ENCODE data around the gene NDUFA9.
A peak's percentile ranks its signal among the peaks of the same experiment; 100 is the strongest.

The NDUFA9 gene

DNA sequence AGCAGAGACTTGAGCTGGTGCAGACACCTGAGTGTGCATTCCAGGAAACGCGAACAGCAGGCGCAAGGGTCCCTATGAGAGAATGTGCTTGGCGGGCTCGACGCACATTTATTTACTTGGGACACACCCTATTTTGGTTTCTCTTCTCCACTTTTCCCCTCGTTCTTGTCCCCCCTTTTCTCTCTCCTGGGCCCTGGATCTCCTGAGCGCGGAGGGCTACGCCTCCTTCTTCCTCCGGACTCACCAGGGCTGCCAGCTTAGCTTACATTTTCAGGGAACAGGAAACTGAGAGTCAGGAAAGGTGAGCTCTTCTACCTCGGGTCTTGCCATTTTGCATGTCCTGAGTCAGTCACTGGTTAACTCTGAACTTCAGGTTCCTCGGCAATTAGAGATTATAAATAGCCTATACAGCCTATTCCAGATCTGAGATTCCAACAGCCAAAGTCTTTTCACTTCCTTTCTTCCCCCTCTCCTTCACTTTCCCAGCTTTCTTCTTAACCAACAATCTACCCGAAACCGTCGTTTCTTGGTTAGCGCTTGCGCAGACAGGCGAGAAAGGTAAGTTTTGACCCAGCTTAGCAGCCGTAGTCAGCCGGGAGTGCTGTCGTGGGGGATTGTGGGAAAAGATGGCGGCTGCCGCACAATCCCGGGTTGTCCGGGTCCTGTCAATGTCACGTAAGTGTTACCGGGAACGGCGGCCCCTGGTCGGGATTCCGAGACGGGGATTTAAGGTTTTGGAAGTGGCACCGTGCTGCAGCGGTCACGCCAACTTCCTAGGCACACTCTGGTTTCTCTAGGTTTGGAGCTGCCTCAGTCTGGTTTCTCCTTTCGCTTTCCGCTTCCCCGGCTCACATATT lies at the start of gene NDUFA9, which contains the start of gene AKAP3:
Gene NDUFA9 (plus strand): TSS at position 614 of the 857 bp plus-strand sequence. CDS start 13 bp downstream, at position 627.
Gene AKAP3 (minus strand): TSS at position 551 of the 857 bp plus-strand sequence. CDS start 10,855 bp downstream, outside the sequence.
- peak; percentile 97 for ATAC-seq
- Mint-ChIP-seq H3K27ac (peak within 1 kb of the TSS; percentile 98), H3K4me3 (peak within 1 kb of the TSS; percentile 95), H3K4me1 (peaks cover 36% of the 10 kb centered on the region), H3K9me3 (no peaks in the 10 kb centered on the region), H3K36me3 (peaks cover 5% of the 10 kb centered on the region)
- peak; percentile 57 to 88 for DNase-seq (ENCODE audit: low spot score in 2 of 2)

DNA sequence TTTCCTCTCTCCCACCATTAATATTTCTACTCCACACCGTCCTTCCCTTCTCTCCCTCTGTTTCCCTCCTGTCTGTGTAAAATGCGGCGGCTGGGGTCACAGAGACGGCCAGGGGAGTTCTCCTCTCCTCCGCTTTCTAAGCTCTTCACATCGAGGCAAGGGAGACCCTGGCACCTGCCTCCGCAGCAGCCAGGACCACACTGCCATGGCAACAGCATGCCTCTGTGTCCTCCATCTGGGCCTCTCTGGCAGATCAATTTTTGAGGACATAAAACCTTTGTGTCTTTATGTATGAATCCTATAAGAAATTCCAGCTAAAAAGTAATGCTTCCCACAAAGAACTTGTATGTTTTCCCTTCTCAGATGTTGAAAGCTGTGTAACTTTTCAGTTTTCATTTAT lies 45.5 kb upstream of the NDUFA9 start:
- no peaks in the 10 kb centered on the region for H3K9me3 Mint-ChIP-seq
- DNase-seq (ENCODE audit: low spot score in 2 of 2) (no peak), ATAC-seq (no peak)
- no peaks in the 10 kb centered on the region for H3K36me3 Mint-ChIP-seq
- peaks cover 16% of the 10 kb centered on the region for H3K4me1 Mint-ChIP-seq
- no peak overlapping the region for H3K4me3 Mint-ChIP-seq
- no peak overlapping the region for H3K27ac Mint-ChIP-seq

DNA sequence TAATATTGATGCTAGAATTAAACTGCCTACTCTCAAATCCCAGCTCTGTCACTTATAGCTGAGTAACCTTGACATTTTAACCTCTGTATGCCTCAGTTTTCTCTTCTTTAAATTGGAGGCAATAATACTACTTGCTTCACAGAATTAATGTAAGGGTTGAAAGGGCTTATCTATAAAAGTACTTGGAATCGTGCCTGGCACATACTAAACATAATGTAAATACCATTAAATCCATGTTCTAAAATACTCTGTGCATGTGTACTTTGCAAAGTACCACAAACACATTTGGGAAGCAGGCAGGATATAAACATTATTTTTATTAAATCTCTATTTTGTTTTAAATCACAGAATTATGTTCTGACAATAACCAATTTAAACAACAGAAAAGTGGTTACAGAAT lies 45.0 kb upstream of the NDUFA9 start:
- ATAC-seq: no peak
- Mint-ChIP-seq H3K9me3 (no peaks in the 10 kb centered on the region), H3K36me3 (no peaks in the 10 kb centered on the region), H3K4me3 (no peak overlapping the region), H3K4me1 (peaks cover 16% of the 10 kb centered on the region), H3K27ac (no peak overlapping the region)
- no peak for DNase-seq (ENCODE audit: low spot score in 2 of 2)

DNA sequence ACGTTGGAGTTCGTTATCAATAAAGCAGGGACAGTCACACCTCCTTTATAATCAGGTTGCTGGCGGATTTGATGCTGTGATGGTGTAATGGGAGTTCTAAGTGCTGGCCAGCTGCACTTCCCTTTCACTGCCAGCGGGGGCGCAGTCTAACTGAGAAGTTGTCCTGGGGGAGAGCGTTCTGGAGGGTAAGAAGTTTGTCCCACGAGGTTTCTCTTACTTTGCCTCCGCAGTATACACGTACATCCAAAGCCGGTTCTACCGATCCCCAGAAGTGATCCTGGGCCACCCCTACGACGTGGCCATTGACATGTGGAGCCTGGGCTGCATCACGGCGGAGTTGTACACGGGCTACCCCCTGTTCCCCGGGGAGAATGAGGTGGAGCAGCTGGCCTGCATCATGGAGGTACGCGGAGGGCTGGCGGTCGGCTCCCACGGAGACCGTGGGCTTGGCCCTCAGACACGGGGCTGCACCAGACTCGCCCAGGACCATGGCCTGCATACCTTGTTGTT lies 44.2 kb upstream of the NDUFA9 start:
- Mint-ChIP-seq H3K4me1 (peaks cover 16% of the 10 kb centered on the region), H3K36me3 (no peaks in the 10 kb centered on the region), H3K27ac (peak overlapping the region; percentile 93), H3K4me3 (peak overlapping the region; percentile 95), H3K9me3 (no peaks in the 10 kb centered on the region)
- DNase-seq (ENCODE audit: low spot score in 2 of 2) (peak; percentile 64 to 88), ATAC-seq (peak; percentile 96)

DNA sequence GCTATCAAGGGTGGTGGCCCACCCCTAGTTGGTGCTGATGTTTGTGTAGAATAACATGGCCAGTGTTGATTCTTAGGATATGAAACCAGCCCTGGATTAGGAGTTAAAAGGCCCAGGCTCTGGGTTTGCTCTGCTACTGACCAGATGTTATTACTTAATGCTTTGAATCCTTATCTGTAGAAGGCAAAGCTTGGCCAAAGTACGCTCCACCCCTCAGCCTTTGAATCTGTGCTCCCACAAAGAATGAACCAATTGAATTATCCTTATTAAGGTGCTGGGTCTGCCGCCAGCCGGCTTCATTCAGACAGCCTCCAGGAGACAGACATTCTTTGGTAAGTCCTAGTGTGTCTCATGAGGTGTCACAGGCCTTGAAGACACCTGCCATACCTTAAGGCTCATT lies 41.9 kb upstream of the NDUFA9 start:
- ATAC-seq (no peak), DNase-seq (ENCODE audit: low spot score in 2 of 2) (no peak)
- Mint-ChIP-seq H3K27ac (no peak overlapping the region), H3K4me1 (peaks cover 16% of the 10 kb centered on the region), H3K4me3 (no peak overlapping the region), H3K9me3 (no peaks in the 10 kb centered on the region), H3K36me3 (peaks cover 15% of the 10 kb centered on the region)

DNA sequence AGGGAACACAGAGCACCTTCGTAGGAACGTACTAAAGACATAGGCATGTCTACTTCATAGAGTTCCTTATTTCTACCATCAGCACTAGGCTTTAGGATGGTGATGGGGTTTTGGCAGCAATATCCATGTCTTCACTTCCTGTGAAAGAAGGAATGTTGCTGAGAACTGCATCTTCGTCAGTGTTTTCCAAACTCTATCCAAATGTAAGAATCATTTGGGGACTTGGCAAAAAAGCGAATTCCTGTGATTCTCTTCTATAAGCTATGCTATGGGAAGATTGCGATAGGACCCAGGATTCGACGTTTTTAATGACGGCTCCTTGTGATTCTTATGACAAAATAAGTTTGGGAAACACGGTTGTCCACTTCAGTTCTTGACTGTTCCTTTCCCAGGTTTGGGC lies 39.8 kb upstream of the NDUFA9 start:
- no peak for DNase-seq (ENCODE audit: low spot score in 2 of 2)
- H3K4me3 Mint-ChIP-seq: no peak overlapping the region
- peaks cover 33% of the 10 kb centered on the region for H3K36me3 Mint-ChIP-seq
- H3K27ac Mint-ChIP-seq: no peak overlapping the region
- no peak for ATAC-seq
- no peaks in the 10 kb centered on the region for H3K9me3 Mint-ChIP-seq
- H3K4me1 Mint-ChIP-seq: peaks cover 16% of the 10 kb centered on the region

DNA sequence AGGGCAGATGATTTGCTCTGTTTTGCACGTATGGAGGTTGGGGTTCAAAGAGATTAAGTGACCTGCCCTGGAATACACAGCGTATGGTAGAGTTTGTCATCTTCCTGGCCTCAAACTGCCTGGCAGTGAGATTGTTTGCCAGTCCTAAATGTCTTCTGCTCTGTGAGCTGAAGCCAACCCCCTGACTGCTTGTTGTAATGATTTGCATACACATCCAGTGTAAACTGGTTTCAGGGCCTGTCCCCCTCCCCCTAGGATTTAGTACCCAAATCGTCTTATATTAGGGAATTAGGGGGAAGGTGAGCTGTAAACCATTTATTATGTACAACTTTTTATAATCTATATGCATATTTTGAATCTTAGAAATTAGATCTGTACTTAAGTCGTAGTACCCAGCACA lies 38.4 kb upstream of the NDUFA9 start:
- Mint-ChIP-seq H3K36me3 (peaks cover 35% of the 10 kb centered on the region), H3K4me3 (no peak overlapping the region), H3K9me3 (no peaks in the 10 kb centered on the region), H3K4me1 (peaks cover 8% of the 10 kb centered on the region), H3K27ac (peak overlapping the region; percentile 6)
- no peak for DNase-seq (ENCODE audit: low spot score in 2 of 2)
- no peak for ATAC-seq

DNA sequence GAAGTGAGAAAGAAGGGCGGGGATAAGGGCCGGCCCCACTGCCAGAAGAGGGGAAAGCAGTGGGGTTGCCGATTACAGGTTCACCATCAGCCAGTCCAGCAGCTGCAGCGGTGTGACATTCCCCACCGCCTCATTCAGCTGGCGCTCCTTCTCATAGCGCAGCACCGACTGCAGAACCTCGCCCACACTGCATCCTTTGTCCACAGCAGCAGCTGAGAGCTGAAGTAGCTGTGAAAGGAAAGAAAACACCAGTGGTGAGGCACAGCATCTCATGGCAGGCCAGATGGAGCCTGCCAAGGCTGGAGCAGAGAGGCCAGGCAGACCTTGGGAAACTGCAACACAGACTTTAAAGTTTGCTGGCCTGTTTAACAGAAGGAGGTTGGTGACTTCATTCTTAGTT lies 33.2 kb upstream of the NDUFA9 start:
- no peaks in the 10 kb centered on the region for H3K9me3 Mint-ChIP-seq
- ATAC-seq (no peak), DNase-seq (ENCODE audit: low spot score in 2 of 2) (no peak)
- H3K4me3 Mint-ChIP-seq: no peak overlapping the region
- no peaks in the 10 kb centered on the region for H3K4me1 Mint-ChIP-seq
- no peak overlapping the region for H3K27ac Mint-ChIP-seq
- H3K36me3 Mint-ChIP-seq: peaks cover 32% of the 10 kb centered on the region

DNA sequence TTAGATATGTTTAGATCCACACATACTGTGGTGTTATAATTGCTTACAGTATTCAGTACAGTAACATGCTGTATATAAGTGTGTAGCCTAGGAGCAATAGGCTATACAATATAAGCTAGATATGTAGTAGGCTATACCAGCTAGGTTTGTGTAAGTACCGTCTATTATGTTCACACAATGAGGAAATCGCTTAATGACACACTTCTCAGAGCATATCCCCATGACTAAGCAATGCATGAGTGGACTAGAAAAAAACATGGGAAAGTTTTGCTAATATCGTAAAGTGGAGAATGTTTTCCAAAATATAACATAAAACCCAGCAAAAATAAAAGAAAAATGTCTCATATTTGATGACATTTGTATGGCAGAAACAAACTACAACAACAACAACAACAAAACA lies 27.4 kb upstream of the NDUFA9 start:
- Mint-ChIP-seq H3K4me1 (no peaks in the 10 kb centered on the region), H3K36me3 (no peaks in the 10 kb centered on the region), H3K27ac (no peak overlapping the region), H3K9me3 (no peaks in the 10 kb centered on the region), H3K4me3 (no peak overlapping the region)
- DNase-seq (ENCODE audit: low spot score in 2 of 2): no peak
- no peak for ATAC-seq

DNA sequence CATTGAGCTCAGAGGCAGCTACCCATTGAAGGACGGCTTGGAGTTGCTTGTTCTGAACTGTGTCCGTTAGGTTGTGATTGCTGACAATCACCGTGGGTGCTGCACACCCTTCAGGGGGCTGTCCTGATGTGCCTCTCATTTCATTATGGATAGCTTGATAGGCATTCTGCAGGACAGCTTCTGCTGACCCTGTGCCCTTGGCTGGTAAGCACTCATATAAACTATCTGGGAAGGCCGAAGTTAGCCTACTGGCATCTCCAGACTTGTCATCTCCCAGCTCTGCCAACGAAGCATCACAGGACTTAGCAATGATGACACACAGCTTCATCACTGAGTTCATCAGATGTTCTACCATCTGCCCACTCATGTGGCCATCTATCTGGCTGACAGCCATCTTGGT lies 22.4 kb upstream of the NDUFA9 start:
- no peak overlapping the region for H3K27ac Mint-ChIP-seq
- DNase-seq (ENCODE audit: low spot score in 2 of 2) (no peak), ATAC-seq (no peak)
- no peaks in the 10 kb centered on the region for H3K4me1 Mint-ChIP-seq
- no peaks in the 10 kb centered on the region for H3K9me3 Mint-ChIP-seq
- no peaks in the 10 kb centered on the region for H3K36me3 Mint-ChIP-seq
- no peak overlapping the region for H3K4me3 Mint-ChIP-seq

DNA sequence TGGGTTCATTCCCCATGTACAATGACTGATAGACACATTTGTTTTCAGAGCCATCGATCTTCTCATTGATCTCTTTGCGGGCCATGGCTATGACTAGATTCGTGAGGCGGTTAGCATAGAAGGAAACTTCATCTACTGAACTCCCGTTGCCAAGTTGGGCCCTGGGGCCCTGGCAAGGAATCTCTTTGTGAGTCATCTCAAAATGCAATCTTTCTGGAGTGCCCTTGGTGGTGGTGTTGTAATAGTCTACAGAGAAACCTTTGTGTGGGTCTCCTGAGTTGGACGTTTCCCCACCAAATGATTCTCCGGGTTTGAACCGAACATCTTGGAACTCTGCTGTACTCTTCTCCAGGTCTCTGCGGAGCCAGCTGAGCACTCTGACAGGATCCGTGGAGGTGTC lies 20.5 kb upstream of the NDUFA9 start:
- no peak for ATAC-seq
- DNase-seq (ENCODE audit: low spot score in 2 of 2): no peak
- Mint-ChIP-seq H3K27ac (no peak overlapping the region), H3K36me3 (no peaks in the 10 kb centered on the region), H3K4me3 (no peak overlapping the region), H3K9me3 (no peaks in the 10 kb centered on the region), H3K4me1 (no peaks in the 10 kb centered on the region)

DNA sequence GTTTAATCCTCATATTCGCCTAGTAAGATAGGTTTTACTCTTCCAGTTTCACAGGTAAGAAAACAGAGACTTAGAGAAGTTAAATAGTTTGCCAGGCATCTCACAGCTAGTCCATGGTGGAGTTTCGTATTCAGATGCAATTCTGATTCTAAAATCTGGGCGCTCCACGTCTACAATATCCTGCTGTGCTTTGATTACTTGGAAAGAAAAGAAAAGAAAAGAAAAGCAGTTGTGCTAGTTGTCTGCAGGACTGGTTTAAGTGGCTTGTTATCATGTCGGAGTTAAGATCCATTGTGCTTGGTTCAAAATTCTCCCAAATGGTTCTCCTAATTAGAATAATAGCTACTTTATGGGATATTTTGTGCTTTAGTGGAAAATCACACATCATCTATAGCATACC lies 18.7 kb upstream of the NDUFA9 start:
- no peak for DNase-seq (ENCODE audit: low spot score in 2 of 2)
- Mint-ChIP-seq H3K9me3 (no peaks in the 10 kb centered on the region), H3K4me3 (no peak overlapping the region), H3K36me3 (no peaks in the 10 kb centered on the region), H3K27ac (no peak overlapping the region), H3K4me1 (no peaks in the 10 kb centered on the region)
- no peak for ATAC-seq

DNA sequence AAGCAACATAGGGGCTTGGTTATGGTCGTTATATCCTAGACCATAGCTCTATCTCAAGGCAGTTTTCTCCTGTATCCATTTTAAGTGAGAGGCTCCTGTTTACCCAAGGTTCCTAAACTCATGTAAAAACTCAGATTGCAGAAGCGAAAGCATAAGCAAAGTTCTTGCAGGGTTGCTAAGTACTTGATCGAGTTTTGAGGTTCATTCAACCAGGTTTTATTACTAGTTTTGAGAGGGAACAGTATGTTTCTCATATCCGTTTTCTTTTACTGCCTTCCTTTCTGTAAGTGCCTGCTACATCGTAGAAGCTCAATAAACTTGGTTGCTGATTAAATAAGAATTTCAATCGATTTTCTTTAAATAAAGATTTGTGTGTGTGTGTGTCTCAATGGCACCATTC lies 5.2 kb upstream of the NDUFA9 start:
- Mint-ChIP-seq H3K9me3 (no peaks in the 10 kb centered on the region), H3K27ac (no peak overlapping the region), H3K4me1 (no peaks in the 10 kb centered on the region)

DNA sequence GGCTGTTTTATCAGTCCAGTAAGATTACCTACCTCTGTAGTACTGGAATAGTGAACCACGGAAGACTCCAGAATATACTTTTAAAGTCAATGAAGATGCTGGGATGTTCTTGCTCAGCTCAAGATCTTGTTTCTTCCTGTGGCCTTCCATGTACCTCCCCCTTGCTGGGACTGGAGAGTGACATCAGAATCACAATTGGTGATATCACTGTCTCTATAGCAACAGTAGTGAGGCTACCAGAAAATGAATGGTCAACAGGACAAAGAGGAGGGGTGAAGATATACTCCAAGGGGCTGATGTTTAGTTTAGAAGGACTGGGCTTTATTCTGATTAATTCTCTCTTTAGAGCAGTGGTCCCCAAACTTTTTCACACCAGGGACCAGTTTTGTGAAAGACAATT lies 3.9 kb upstream of the NDUFA9 start:
- Mint-ChIP-seq H3K9me3 (no peaks in the 10 kb centered on the region), H3K4me3 (no peak overlapping the region), H3K4me1 (peaks cover 11% of the 10 kb centered on the region), H3K27ac (no peak overlapping the region), H3K36me3 (no peaks in the 10 kb centered on the region)
- no peak for ATAC-seq
- DNase-seq (ENCODE audit: low spot score in 2 of 2): no peak

More for the DNA sequence above, 5.2 kb upstream of the NDUFA9 start:
- no peak for DNase-seq (ENCODE audit: low spot score in 2 of 2)
- H3K4me3 Mint-ChIP-seq: no peak overlapping the region
- H3K36me3 Mint-ChIP-seq: no peaks in the 10 kb centered on the region
- ATAC-seq: no peak

DNA sequence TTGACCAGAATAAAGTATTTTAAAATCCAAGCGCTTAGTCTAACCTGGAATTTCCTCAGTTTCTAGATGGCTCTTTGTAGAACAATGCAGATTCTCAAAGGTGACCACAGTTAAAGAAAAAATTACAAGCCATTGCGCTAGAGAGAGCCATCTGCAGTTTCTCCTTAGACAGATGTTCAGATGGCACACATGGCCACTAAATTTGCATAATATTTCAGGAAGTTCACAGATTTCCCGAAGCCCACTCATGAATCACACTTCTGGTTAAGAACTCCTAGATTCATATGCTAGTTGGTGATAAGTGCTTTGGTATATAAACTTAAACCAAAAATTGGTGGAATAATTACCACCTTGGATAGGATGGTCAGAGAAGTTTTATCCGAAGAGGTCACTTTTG lies 812 bp upstream of the NDUFA9 start:
- no peaks in the 10 kb centered on the region for H3K9me3 Mint-ChIP-seq
- H3K36me3 Mint-ChIP-seq: no peaks in the 10 kb centered on the region
- H3K27ac Mint-ChIP-seq: peak overlapping the region; percentile 98
- peaks cover 33% of the 10 kb centered on the region for H3K4me1 Mint-ChIP-seq
- H3K4me3 Mint-ChIP-seq: peak overlapping the region; percentile 95
- DNase-seq (ENCODE audit: low spot score in 2 of 2) (no peak), ATAC-seq (no peak)

DNA sequence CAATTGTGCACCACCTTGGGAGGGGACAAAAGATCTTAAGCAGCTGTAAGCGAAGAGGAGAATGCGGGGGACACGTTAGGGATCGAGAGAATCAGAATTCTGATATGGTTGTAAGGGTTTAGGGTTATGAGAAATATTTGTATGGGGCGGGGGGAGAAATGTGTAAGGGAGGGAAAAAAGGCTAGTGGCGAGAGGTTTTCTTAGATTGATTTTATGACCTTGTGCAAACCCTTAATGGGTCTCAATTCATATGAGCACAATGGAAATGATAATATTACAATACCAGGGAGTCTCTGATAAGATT lies 396 bp downstream of the NDUFA9 start:
- peaks cover 42% of the 10 kb centered on the region for H3K4me1 Mint-ChIP-seq
- DNase-seq (ENCODE audit: low spot score in 2 of 2): no peak
- peak overlapping the region; percentile 95 for H3K4me3 Mint-ChIP-seq
- peak overlapping the region; percentile 98 for H3K27ac Mint-ChIP-seq
- H3K9me3 Mint-ChIP-seq: no peaks in the 10 kb centered on the region
- no peak for ATAC-seq
- H3K36me3 Mint-ChIP-seq: peaks cover 10% of the 10 kb centered on the region

All from stimulated activated effector memory CD8-positive, alpha-beta T cell treated with anti-CD3 and anti-CD28 coated beads, Interleukin-12 subunit alpha, Interleukin-12 subunit beta, amount 100 ng/mL, for 72 hours (primary cell).